AG20443 (cell line): ENCODE data around the gene SMIM11.
"Not testable (repeated sequence)": the region's sequence is repeated elsewhere in the genome, so short reads cannot be mapped to it uniquely, and the experiment has no call there.

Source experiments
- DNase-seq: peaks from one replicate; pipeline ENCODE4 v3.0.0; 2012; ENCODE audit warnings: low spot score, mixed read lengths

SMIM11 gene

GRCh38 chr21:34355570-34355969 lies 19.7 kb upstream of the SMIM11 start:
- no peak for DNase-seq

GRCh38 chr21:34357889-34358288 lies 17.4 kb upstream of the SMIM11 start:
- no peak for DNase-seq

GRCh38 chr21:34358866-34359265 lies 16.4 kb upstream of the SMIM11 start:
- no peak for DNase-seq

- DNase-seq: no peak
These were observed 14.6 kb upstream of the SMIM11 start for GRCh38 chr21:34360488-34361241.

- no peak for DNase-seq
These were observed 13.2 kb upstream of the SMIM11 start for GRCh38 chr21:34362136-34362444.

GRCh38 chr21:34362670-34363069 lies 12.6 kb upstream of the SMIM11 start:
- no peak for DNase-seq

- DNase-seq: no peak
These were observed 11.6 kb upstream of the SMIM11 start, which contains the start of gene KCNE2 for GRCh38 chr21:34363733-34364132. KCNE2 (plus strand) TSS chr21:34364006; CDS start chr21:34370479, 6,473 bp downstream.

GRCh38 chr21:34364921-34365320 lies 10.4 kb upstream of the SMIM11 start:
- DNase-seq: no peak

GRCh38 chr21:34365809-34366208 lies 9.5 kb upstream of the SMIM11 start:
- DNase-seq: no peak

GRCh38 chr21:34367320-34367935 lies 7.9 kb upstream of the SMIM11 start:
- peak; percentile 70 for DNase-seq

- DNase-seq: no peak
These were observed 5.6 kb upstream of the SMIM11 start for GRCh38 chr21:34369741-34370140.

- no peak for DNase-seq
These were observed 3.0 kb upstream of the SMIM11 start for GRCh38 chr21:34372321-34372720.

- not testable (repeated sequence) for DNase-seq
These were observed 845 bp upstream of the SMIM11 start for GRCh38 chr21:34374462-34374861.

GRCh38 chr21:34375619-34375972 lies 289 bp downstream of the SMIM11 start:
- not testable (repeated sequence) for DNase-seq

GRCh38 chr21:34383138-34383537 lies 7.8 kb downstream of the SMIM11 start:
- not testable (repeated sequence) for DNase-seq

GRCh38 chr21:34383724-34384415 lies 8.6 kb downstream of the SMIM11 start:
- not testable (repeated sequence) for DNase-seq

GRCh38 chr21:34400522-34400921 lies 25.2 kb downstream of the SMIM11 start:
- not testable (repeated sequence) for DNase-seq

- DNase-seq: not testable (repeated sequence)
These were observed 29.4 kb downstream of the SMIM11 start for GRCh38 chr21:34404742-34405141.

GRCh38 chr21:34405686-34406085 lies 30.4 kb downstream of the SMIM11 start:
- not testable (repeated sequence) for DNase-seq

- not testable (repeated sequence) for DNase-seq
These were observed 30.8 kb downstream of the SMIM11 start for GRCh38 chr21:34406102-34406501.

GRCh38 chr21:34406676-34407075 lies 31.4 kb downstream of the SMIM11 start:
- DNase-seq: not testable (repeated sequence)

- not testable (repeated sequence) for DNase-seq
These were observed 32.0 kb downstream of the SMIM11 start for GRCh38 chr21:34407294-34407693.

GRCh38 chr21:34417448-34418077 lies 42.3 kb downstream of the SMIM11 start:
- not testable (repeated sequence) for DNase-seq
